WTC11 (cell line): ENCODE data around the gene ADPGK. TPM values are rescaled to one million over a fixed set of nuclear protein-coding genes. Genes with fewer than 3 reads are reported as not detected.

ENCODE experiments used
- ATAC-seq: fragments of 200-7000 bp; cut with Tn5 transposase; 2 replicates; pipeline ENCODE4 v1.10.0; 2021; ENCODE audit warnings: mild to moderate bottlenecking, moderate library complexity
- CTCF ChIA-PET: fragments of 300-600 bp; sonication (Branson Sonifier 250); formaldehyde crosslinking; loops from one replicate; lab custom pipeline; 2021; ENCODE audit warnings: antibody characterized with exemption; lab: Charles Lee
- POLR2A ChIA-PET: fragments of 350-600 bp; sonication (Branson Sonifier 250); formaldehyde crosslinking; loops from one replicate; lab custom pipeline; 2021; ENCODE audit warnings: antibody characterized with exemption; lab: Charles Lee
- DNase-seq: peaks from one replicate; pipeline ENCODE4 v3.0.0; 2021; ENCODE audit warnings: low spot score
- H3K27ac Mint-ChIP-seq: 2 replicates; pipeline ENCODE4 v1.8.0; 2021; ENCODE audit warnings: mixed read lengths
- H3K27me3 Mint-ChIP-seq: 2 replicates; pipeline ENCODE4 v1.8.0; 2021; ENCODE audit warnings: low read depth, mild to moderate bottlenecking, moderate library complexity, mixed read lengths
- H3K36me3 Mint-ChIP-seq: 2 replicates; pipeline ENCODE4 v1.8.0; 2021; ENCODE audit warnings: mixed read lengths
- H3K4me1 Mint-ChIP-seq: 2 replicates; pipeline ENCODE4 v1.8.0; 2022; ENCODE audit warnings: mixed read lengths
- H3K4me3 Mint-ChIP-seq: 2 replicates; pipeline ENCODE4 v1.8.0; 2021; ENCODE audit warnings: mild to moderate bottlenecking, moderate library complexity, mixed read lengths
- H3K9me3 Mint-ChIP-seq: 2 replicates; pipeline ENCODE4 v1.8.0; 2021; ENCODE audit warnings: mixed read lengths
- CREM ChIP-seq: sonication (generic); formaldehyde crosslinking; IDR thresholded peaks from 2 replicates; pipeline ENCODE4 v1.8.1; 2022; ENCODE audit warnings: mild to moderate bottlenecking, missing genetic modification reagents, moderate library complexity
- E2F4 ChIP-seq: sonication (generic); formaldehyde crosslinking; IDR thresholded peaks from 2 replicates; pipeline ENCODE4 v1.8.1; 2022; ENCODE audit warnings: low read depth, mild to moderate bottlenecking, moderate library complexity, missing genetic modification reagents, borderline replicate concordance
- ELF4 ChIP-seq: sonication (generic); formaldehyde crosslinking; IDR thresholded peaks from 2 replicates; pipeline ENCODE4 v1.8.1; 2022; ENCODE audit warnings: low read depth, mild to moderate bottlenecking, moderate library complexity, missing genetic modification reagents
- ETV6 ChIP-seq: sonication (generic); formaldehyde crosslinking; IDR thresholded peaks from 2 replicates; pipeline ENCODE4 v1.8.1; 2022; ENCODE audit warnings: mild to moderate bottlenecking, missing genetic modification reagents
- FOXP1 ChIP-seq: sonication (generic); formaldehyde crosslinking; IDR thresholded peaks from 2 replicates; pipeline ENCODE4 v1.8.0; 2022; ENCODE audit warnings: missing genetic modification reagents, mild to moderate bottlenecking, moderate library complexity, borderline replicate concordance
- GABPB1 ChIP-seq: sonication (generic); formaldehyde crosslinking; IDR thresholded peaks from 2 replicates; pipeline ENCODE4 v1.8.1; 2023; ENCODE audit warnings: mild to moderate bottlenecking, missing genetic modification reagents
- GTF2I ChIP-seq: fragments of 250-450 bp; sonication (Bioruptor Pico); conservative IDR thresholded peaks from 2 replicates; pipeline ENCODE4 v1.4.0; 2021; ENCODE audit warnings: mild to moderate bottlenecking
- HMGA2 ChIP-seq: fragments of 250-450 bp; sonication (Bioruptor Pico); IDR thresholded peaks from 2 replicates; pipeline ENCODE4 v1.4.0; 2021; ENCODE audit warnings: mild to moderate bottlenecking, moderate library complexity
- IRF1 ChIP-seq: sonication (generic); formaldehyde crosslinking; IDR thresholded peaks from 2 replicates; pipeline ENCODE4 v1.8.0; 2023; ENCODE audit warnings: missing genetic modification reagents
- MXD4 ChIP-seq: fragments of 250-450 bp; sonication (Bioruptor Pico); IDR thresholded peaks from 2 replicates; pipeline ENCODE4 v1.8.0; 2021; ENCODE audit warnings: mild to moderate bottlenecking, moderate library complexity, borderline replicate concordance
- NR1H2 ChIP-seq: sonication (generic); formaldehyde crosslinking; IDR thresholded peaks from 2 replicates; pipeline ENCODE4 v1.9.0; 2021; ENCODE audit warnings: mild to moderate bottlenecking, moderate library complexity, missing genetic modification reagents
- SMAD3 ChIP-seq: sonication (generic); formaldehyde crosslinking; IDR thresholded peaks from 2 replicates; pipeline ENCODE4 v1.8.0; 2022; ENCODE audit warnings: missing genetic modification reagents, mild to moderate bottlenecking, borderline replicate concordance
- SMAD4 ChIP-seq: sonication (generic); formaldehyde crosslinking; IDR thresholded peaks from 2 replicates; pipeline ENCODE4 v1.8.0; 2022; ENCODE audit warnings: mild to moderate bottlenecking, missing genetic modification reagents
- SOX15 ChIP-seq: fragments of 250-450 bp; sonication (Bioruptor Pico); IDR thresholded peaks from 2 replicates; pipeline ENCODE4 v1.9.0; 2021; ENCODE audit warnings: mild to moderate bottlenecking
- TEAD4 ChIP-seq: sonication (generic); formaldehyde crosslinking; IDR thresholded peaks from 2 replicates; pipeline ENCODE4 v1.8.0; 2022; ENCODE audit warnings: mild to moderate bottlenecking, missing genetic modification reagents
- TP53 ChIP-seq: sonication (generic); formaldehyde crosslinking; IDR thresholded peaks from 2 replicates; pipeline ENCODE4 v1.8.1; 2023; ENCODE audit warnings: mild to moderate bottlenecking, missing genetic modification reagents
- ZNF219 ChIP-seq: sonication (generic); formaldehyde crosslinking; IDR thresholded peaks from 2 replicates; pipeline ENCODE4 v1.8.0; 2023; ENCODE audit warnings: missing genetic modification reagents, mild to moderate bottlenecking, borderline replicate concordance
- ZNF232 ChIP-seq: sonication (generic); formaldehyde crosslinking; IDR thresholded peaks from 2 replicates; pipeline ENCODE4 v1.8.0; 2022; ENCODE audit warnings: mild to moderate bottlenecking, missing genetic modification reagents
- ZNF416 ChIP-seq: fragments of 250-450 bp; sonication (Bioruptor Pico); IDR thresholded peaks from 2 replicates; pipeline ENCODE4 v1.9.0; 2021; ENCODE audit warnings: mild to moderate bottlenecking, inconsistent platforms
- total RNA-seq: library from RNA; stranded (reverse); gene quantifications from 3 replicates; pipeline ENCODE4 v1.2.3, GENCODE V29; 2021
- TF ChIP-seq, protein P1 (sequence below): fragments of 250-450 bp; sonication (Bioruptor Pico); IDR thresholded peaks from 2 replicates; pipeline ENCODE4 v2.1.2; 2022; ENCODE audit warnings: mild to moderate bottlenecking, moderate library complexity
- TF ChIP-seq, protein P2 (sequence below): sonication (generic); formaldehyde crosslinking; IDR thresholded peaks from 2 replicates; pipeline ENCODE4 v1.8.0; 2023; ENCODE audit warnings: mild to moderate bottlenecking, missing genetic modification reagents
- TF ChIP-seq, protein P3 (sequence below): fragments of 250-450 bp; sonication (Bioruptor Pico); IDR thresholded peaks from 2 replicates; pipeline ENCODE4 v1.9.0; 2021; ENCODE audit warnings: mild to moderate bottlenecking
- TF ChIP-seq, protein P4 (sequence below): sonication (generic); formaldehyde crosslinking; IDR thresholded peaks from 2 replicates; pipeline ENCODE4 v1.8.0; 2022; ENCODE audit warnings: mild to moderate bottlenecking, missing genetic modification reagents

ADPGK gene
- total RNA-seq, 1 experiment from 2014 or later = 37.9 TPM

GRCh38 chr15:72754096-72754495, 29.5 kb downstream of the ADPGK start:
- no peaks in the 10 kb centered on the region for H3K4me1 Mint-ChIP-seq
- ChIA-PET CTCF (interaction anchor here (1.6 kb wide), 1 partner anchor 32 kb away, joined by 4 read pairs; no protein-coding TSS in a partner anchor), POLR2A (no interaction called here)
- no peak for TF ChIP-seq E2F4 (CRISPR knock-in tag)
- no peak for TF ChIP-seq ZNF219 (CRISPR knock-in tag)
- TF ChIP-seq CREM (CRISPR knock-in tag) = no peak
- no peak for TF ChIP-seq TP53
- TF ChIP-seq, protein P1, sequence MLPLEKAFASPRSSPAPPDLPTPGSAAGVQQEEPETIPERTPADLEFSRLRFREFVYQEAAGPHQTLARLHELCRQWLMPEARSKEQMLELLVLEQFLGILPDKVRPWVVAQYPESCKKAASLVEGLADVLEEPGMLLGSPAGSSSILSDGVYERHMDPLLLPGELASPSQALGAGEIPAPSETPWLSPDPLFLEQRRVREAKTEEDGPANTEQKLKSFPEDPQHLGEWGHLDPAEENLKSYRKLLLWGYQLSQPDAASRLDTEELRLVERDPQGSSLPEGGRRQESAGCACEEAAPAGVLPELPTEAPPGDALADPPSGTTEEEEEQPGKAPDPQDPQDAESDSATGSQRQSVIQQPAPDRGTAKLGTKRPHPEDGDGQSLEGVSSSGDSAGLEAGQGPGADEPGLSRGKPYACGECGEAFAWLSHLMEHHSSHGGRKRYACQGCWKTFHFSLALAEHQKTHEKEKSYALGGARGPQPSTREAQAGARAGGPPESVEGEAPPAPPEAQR (CRISPR knock-in tag) = no peak
- TF ChIP-seq ZNF232 (CRISPR knock-in tag) = no peak
- TF ChIP-seq GTF2I = no peak
- H3K9me3 Mint-ChIP-seq = no peaks in the 10 kb centered on the region
- no peaks in the 10 kb centered on the region for H3K27me3 Mint-ChIP-seq
- DNase-seq (no peak), ATAC-seq (no peak)
- H3K36me3 Mint-ChIP-seq = peaks cover 53% of the 10 kb centered on the region
- no peak overlapping the region for H3K4me3 Mint-ChIP-seq
- no peak overlapping the region for H3K27ac Mint-ChIP-seq

- no peak for ATAC-seq
- TF ChIP-seq, protein P2, sequence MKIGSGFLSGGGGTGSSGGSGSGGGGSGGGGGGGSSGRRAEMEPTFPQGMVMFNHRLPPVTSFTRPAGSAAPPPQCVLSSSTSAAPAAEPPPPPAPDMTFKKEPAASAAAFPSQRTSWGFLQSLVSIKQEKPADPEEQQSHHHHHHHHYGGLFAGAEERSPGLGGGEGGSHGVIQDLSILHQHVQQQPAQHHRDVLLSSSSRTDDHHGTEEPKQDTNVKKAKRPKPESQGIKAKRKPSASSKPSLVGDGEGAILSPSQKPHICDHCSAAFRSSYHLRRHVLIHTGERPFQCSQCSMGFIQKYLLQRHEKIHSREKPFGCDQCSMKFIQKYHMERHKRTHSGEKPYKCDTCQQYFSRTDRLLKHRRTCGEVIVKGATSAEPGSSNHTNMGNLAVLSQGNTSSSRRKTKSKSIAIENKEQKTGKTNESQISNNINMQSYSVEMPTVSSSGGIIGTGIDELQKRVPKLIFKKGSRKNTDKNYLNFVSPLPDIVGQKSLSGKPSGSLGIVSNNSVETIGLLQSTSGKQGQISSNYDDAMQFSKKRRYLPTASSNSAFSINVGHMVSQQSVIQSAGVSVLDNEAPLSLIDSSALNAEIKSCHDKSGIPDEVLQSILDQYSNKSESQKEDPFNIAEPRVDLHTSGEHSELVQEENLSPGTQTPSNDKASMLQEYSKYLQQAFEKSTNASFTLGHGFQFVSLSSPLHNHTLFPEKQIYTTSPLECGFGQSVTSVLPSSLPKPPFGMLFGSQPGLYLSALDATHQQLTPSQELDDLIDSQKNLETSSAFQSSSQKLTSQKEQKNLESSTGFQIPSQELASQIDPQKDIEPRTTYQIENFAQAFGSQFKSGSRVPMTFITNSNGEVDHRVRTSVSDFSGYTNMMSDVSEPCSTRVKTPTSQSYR (CRISPR knock-in tag) = no peak
- TF ChIP-seq SOX15 (CRISPR knock-in tag) (no peak), NR1H2 (no peak), IRF1 (CRISPR knock-in tag) (no peak), FOXP1 (CRISPR knock-in tag) (no peak), SMAD4 (CRISPR knock-in tag) (no peak), GABPB1 (CRISPR knock-in tag) (no peak), ZNF416 (CRISPR knock-in tag) (no peak)
- TF ChIP-seq, protein P3, sequence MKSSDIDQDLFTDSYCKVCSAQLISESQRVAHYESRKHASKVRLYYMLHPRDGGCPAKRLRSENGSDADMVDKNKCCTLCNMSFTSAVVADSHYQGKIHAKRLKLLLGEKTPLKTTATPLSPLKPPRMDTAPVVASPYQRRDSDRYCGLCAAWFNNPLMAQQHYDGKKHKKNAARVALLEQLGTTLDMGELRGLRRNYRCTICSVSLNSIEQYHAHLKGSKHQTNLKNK = no peak
- TF ChIP-seq, all 79 proteins: peak for 0
- H3K4me3 Mint-ChIP-seq = no peak overlapping the region
- CTCF ChIA-PET = interaction anchor here (0.9 to 1.2 kb wide), 3 partner anchors 30 to 514 kb away, joined by 3 to 4 read pairs (median 3); no protein-coding TSS in a partner anchor
- no peaks in the 10 kb centered on the region for H3K4me1 Mint-ChIP-seq
- peaks cover 3% of the 10 kb centered on the region for H3K9me3 Mint-ChIP-seq
- H3K27me3 Mint-ChIP-seq = no peaks in the 10 kb centered on the region
- no peak for DNase-seq
- POLR2A ChIA-PET = interaction anchor here (0.6 kb wide), 1 partner anchor 166 kb away, joined by 4 read pairs; no protein-coding TSS in a partner anchor
- H3K27ac Mint-ChIP-seq = no peak overlapping the region
- H3K36me3 Mint-ChIP-seq = peaks cover 42% of the 10 kb centered on the region
These were observed 31.7 kb downstream of the ADPGK start for GRCh38 chr15:72751751-72752455.

DNA sequence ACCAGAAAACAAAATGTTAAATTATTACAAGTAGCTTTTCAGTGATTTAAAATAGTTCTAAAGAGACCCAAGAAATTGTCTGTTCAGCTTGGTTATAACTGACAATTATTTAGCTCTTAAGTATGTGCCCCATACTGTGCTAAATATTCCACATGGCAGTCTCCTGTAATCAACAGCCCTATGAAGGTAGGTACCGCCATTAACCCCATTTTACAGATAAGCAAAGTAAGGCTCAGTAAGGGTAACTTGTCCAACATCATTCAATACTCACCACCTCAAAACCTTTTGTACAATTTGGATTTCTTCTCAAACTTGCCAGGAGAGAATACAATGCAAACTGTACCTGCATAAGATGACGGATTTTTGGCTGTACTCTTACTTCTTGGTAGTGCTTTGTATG, 33.9 kb downstream of the ADPGK start:
- no peak for ATAC-seq
- H3K4me3 Mint-ChIP-seq = no peak overlapping the region
- H3K27me3 Mint-ChIP-seq = no peaks in the 10 kb centered on the region
- ChIA-PET POLR2A (no interaction called here), CTCF (interaction anchor here (4.4 kb wide), 1 partner anchor 28 kb away, joined by 15 read pairs; no protein-coding TSS in a partner anchor)
- H3K36me3 Mint-ChIP-seq = peaks cover 31% of the 10 kb centered on the region
- H3K9me3 Mint-ChIP-seq = peaks cover 13% of the 10 kb centered on the region
- H3K27ac Mint-ChIP-seq = no peak overlapping the region
- no peak for DNase-seq
- H3K4me1 Mint-ChIP-seq = no peaks in the 10 kb centered on the region
- TF ChIP-seq ETV6 (CRISPR knock-in tag) (no peak), MXD4 (CRISPR knock-in tag) (no peak), HMGA2 (CRISPR knock-in tag) (no peak), SMAD3 (CRISPR knock-in tag) (no peak), ZNF416 (CRISPR knock-in tag) (no peak), TEAD4 (CRISPR knock-in tag) (no peak), ELF4 (CRISPR knock-in tag) (no peak)
- TF ChIP-seq, protein P4, sequence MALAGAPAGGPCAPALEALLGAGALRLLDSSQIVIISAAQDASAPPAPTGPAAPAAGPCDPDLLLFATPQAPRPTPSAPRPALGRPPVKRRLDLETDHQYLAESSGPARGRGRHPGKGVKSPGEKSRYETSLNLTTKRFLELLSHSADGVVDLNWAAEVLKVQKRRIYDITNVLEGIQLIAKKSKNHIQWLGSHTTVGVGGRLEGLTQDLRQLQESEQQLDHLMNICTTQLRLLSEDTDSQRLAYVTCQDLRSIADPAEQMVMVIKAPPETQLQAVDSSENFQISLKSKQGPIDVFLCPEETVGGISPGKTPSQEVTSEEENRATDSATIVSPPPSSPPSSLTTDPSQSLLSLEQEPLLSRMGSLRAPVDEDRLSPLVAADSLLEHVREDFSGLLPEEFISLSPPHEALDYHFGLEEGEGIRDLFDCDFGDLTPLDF (CRISPR knock-in tag) = no peak
